Measurements from ENCODE around the gene OSBPL7.
"Not testable (repeated sequence)": the region's sequence is repeated elsewhere in the genome, so short reads cannot be mapped to it uniquely, and the experiment has no call there.

Gene OSBPL7

DNA sequence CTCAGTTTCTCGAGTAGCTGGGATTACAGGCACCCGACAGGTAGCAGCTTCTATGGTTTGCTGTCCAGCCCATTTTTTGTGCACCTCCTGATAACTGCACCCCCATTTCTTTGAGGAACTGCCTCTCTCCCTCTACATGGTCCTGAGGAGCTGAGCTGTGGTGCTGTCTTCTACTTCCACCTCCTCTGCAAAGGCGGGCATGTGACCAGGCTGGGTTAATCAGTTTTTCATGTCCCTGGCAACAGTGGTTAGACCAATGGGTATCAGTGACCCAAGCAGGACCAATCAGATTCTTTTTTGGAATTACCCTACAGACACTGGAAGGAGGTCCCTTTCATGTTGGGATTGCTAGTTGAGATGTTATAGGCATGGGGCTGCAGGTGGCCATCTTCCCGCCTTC lies 47.3 kb downstream of the OSBPL7 start:
- DNase-seq (ENCODE audit: low read depth, low spot score) = no peak

DNA sequence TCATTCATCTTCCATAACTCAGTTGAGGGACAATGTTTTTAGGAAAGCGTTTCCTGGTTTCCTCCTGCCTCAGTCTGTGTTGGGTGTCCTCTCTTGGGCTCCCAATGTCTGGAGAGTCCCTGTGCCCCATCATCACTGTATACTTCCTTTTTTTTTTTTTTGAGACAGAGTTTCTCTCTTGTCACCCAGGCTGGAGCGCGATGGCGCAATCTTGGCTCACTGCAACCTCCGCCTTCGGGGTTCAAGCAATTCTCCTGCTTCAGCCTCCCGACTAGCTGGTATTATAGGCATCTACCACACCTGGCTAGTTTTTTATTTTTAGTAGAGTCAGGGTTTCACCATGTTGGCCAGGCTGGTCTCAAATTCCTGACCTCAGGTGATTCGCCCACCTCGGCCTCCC lies 47.9 kb downstream of the OSBPL7 start:
- DNase-seq (ENCODE audit: low read depth, low spot score) = not testable (repeated sequence)

- DNase-seq (ENCODE audit: low read depth, low spot score) = no peak
These were observed 57.5 kb downstream of the OSBPL7 start for GRCh38 chr17:47763913-47764582.

- no peak for DNase-seq (ENCODE audit: low read depth, low spot score)
These were observed 58.9 kb downstream of the OSBPL7 start for GRCh38 chr17:47762728-47763127.

- DNase-seq (ENCODE audit: low read depth, low spot score) = no peak
These were observed 61.0 kb downstream of the OSBPL7 start for GRCh38 chr17:47760409-47761140.

GRCh38 chr17:47757386-47757785 lies 64.2 kb downstream of the OSBPL7 start:
- DNase-seq (ENCODE audit: low read depth, low spot score) = no peak

Measured in astrocyte of the hippocampus (primary cell).